ENCODE results near the gene GNAS-AS1. TPM values are rescaled to one million over a fixed set of nuclear protein-coding genes. Genes with fewer than 3 reads are reported as not detected.

Gene GNAS-AS1
- 0.87 and 1.2 TPM in 2 replicates for total RNA-seq

GRCh38 chr20:58850693-58851174 is at the start of gene GNAS-AS1:
GNAS-AS1 (minus strand) TSS chr20:58850902.

GRCh38 chr20:58852543-58853271 is 2.0 kb upstream of the GNAS-AS1 start, which contains the start of gene GNAS:
GNAS (plus strand) TSS chr20:58852716.

Small RNA genes within 50 kb of the gene (small RNA-seq; reads per million reads assigned to genes)
- not detected for gene MIR298
- not detected for gene RF02127
- not detected for gene RF02128
- not detected for gene RF02130
- not detected for gene RF02131

Other genes starting within 250 kb of the GNAS-AS1 start
- gene STX16, start 199.6 kb downstream of the GNAS-AS1 start, total RNA-seq, result 17.4 and 41.6 TPM in 2 replicates
- gene NPEPL1, start 158.1 kb downstream of the GNAS-AS1 start, total RNA-seq, result 16.1 and 20.8 TPM in 2 replicates
- gene GNAS, start 1.8 kb upstream of the GNAS-AS1 start, total RNA-seq, result 764 and 901 TPM in 2 replicates
- gene NELFCD, start 130.4 kb upstream of the GNAS-AS1 start, total RNA-seq, result 52.2 and 66.9 TPM in 2 replicates
- 65.6 and 79.5 TPM in 2 replicates for gene CTSZ, start 156.4 kb upstream of the GNAS-AS1 start, total RNA-seq
- gene TUBB1, start 168.5 kb upstream of the GNAS-AS1 start, total RNA-seq, result not detected in 2 replicates
- gene ATP5F1E, start 181.4 kb upstream of the GNAS-AS1 start, total RNA-seq, result 17.6 and 26.7 TPM in 2 replicates
- gene PRELID3B, start 191.9 kb upstream of the GNAS-AS1 start, total RNA-seq, result 36.9 and 50.6 TPM in 2 replicates

Data from placental epithelial cell (primary cell).